ENCODE measurements around the gene RPE.

The RPE gene

GRCh38 chr2:209984291-209984690 is 18.1 kb upstream of the RPE start:
- CTCF ChIA-PET: interaction anchor here (1.1 to 1.9 kb wide), 2 partner anchors 211 to 212 kb away, joined by 3 to 8 read pairs; no protein-coding TSS in a partner anchor
- POLR2A ChIA-PET: no interaction called here
- no peaks in the 10 kb centered on the region for H3K9me3 ChIP-seq (ENCODE audit: control insufficient read depth, insufficient read depth, low read depth, low read length)
- no peak overlapping the region for H3K4me3 ChIP-seq (ENCODE audit: low read depth, low read length)
- H3K36me3 ChIP-seq (ENCODE audit: control insufficient read depth in 2 of 2, insufficient read depth in 1 of 2, low read length in 2 of 2): no peaks in the 10 kb centered on the region
- H3K27ac ChIP-seq (ENCODE audit: extremely low read depth, low read depth, low read length): no peak overlapping the region
- H3K4me1 ChIP-seq (ENCODE audit: control insufficient read depth, insufficient read depth, low read length): peaks cover 5% of the 10 kb centered on the region; the same call in 1 of the 2 replicates
- no peak for TF ChIP-seq ZNF169 (tag by site-specific recombination; IDR thresholded peaks at IDR 0.05)
- TF ChIP-seq ZNF596 (tag by site-specific recombination; IDR thresholded peaks at IDR 0.05): no peak

GRCh38 chr2:209985874-209986273 is 16.6 kb upstream of the RPE start:
- Histone ChIP-seq H3K4me3 (ENCODE audit: low read depth, low read length) (no peak overlapping the region), H3K9me3 (ENCODE audit: control insufficient read depth, insufficient read depth, low read depth, low read length) (no peaks in the 10 kb centered on the region), H3K4me1 (ENCODE audit: control insufficient read depth, insufficient read depth, low read length) (no peaks in the 10 kb centered on the region), H3K36me3 (ENCODE audit: control insufficient read depth in 2 of 2, insufficient read depth in 1 of 2, low read length in 2 of 2) (no peaks in the 10 kb centered on the region), H3K27ac (ENCODE audit: extremely low read depth, low read depth, low read length) (no peak overlapping the region)
- ChIA-PET CTCF (interaction anchor here (1.9 kb wide), 1 partner anchor 210 kb away, joined by 8 read pairs; no protein-coding TSS in a partner anchor), POLR2A (no interaction called here)
- TF ChIP-seq, protein P1, sequence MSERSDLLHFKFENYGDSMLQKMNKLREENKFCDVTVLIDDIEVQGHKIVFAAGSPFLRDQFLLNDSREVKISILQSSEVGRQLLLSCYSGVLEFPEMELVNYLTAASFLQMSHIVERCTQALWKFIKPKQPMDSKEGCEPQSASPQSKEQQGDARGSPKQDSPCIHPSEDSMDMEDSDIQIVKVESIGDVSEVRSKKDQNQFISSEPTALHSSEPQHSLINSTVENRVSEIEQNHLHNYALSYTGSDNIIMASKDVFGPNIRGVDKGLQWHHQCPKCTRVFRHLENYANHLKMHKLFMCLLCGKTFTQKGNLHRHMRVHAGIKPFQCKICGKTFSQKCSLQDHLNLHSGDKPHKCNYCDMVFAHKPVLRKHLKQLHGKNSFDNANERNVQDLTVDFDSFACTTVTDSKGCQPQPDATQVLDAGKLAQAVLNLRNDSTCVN (tag by site-specific recombination; optimal IDR thresholded peaks at IDR 0.05): no peak
- TF ChIP-seq ZBTB11 (tag by site-specific recombination; conservative IDR thresholded peaks at IDR 0.05; ENCODE audit: low read depth) (no peak), ZNF654 (tag by site-specific recombination; IDR thresholded peaks at IDR 0.05; ENCODE audit: low read depth) (no peak), ZNF560 (tag by site-specific recombination; IDR thresholded peaks at IDR 0.05; ENCODE audit: borderline replicate concordance) (no peak), ZBTB10 (tag by site-specific recombination; IDR thresholded peaks at IDR 0.05) (no peak), ZNF843 (tag by site-specific recombination; IDR thresholded peaks at IDR 0.05) (no peak), ZNF138 (tag by site-specific recombination; IDR thresholded peaks at IDR 0.05; ENCODE audit: borderline replicate concordance) (no peak), GLIS2 (tag by site-specific recombination; IDR thresholded peaks at IDR 0.05) (no peak), ZNF621 (tag by site-specific recombination; IDR thresholded peaks at IDR 0.05) (no peak)

DNA sequence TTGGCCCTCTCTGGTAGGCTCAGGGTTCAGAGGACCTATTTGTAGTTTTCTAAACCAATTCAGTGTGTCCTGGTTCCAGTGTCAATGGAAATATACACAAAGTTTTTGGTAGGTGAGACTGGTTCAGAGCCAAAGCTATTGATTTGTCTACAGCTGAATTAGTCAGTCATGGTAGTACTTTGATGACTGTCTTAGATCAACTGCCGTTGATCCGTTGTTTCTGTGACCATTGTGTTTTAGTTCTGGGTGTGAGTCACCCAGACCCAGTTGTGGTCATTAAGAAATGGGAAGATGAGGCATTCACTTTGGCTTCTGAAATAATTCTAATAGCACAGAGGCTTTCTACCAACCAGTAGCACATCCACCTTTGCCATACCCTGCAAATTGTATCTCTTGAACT is 16.0 kb upstream of the RPE start:
- Histone ChIP-seq H3K4me3 (ENCODE audit: low read depth, low read length) (no peak overlapping the region), H3K36me3 (ENCODE audit: control insufficient read depth in 2 of 2, insufficient read depth in 1 of 2, low read length in 2 of 2) (no peaks in the 10 kb centered on the region), H3K9me3 (ENCODE audit: control insufficient read depth, insufficient read depth, low read depth, low read length) (no peaks in the 10 kb centered on the region), H3K4me1 (ENCODE audit: control insufficient read depth, insufficient read depth, low read length) (no peaks in the 10 kb centered on the region), H3K27ac (ENCODE audit: extremely low read depth, low read depth, low read length) (no peak overlapping the region)
- POLR2A ChIA-PET: no interaction called here
- CTCF ChIA-PET: interaction anchor here (0.7 to 1.9 kb wide), 2 partner anchors 160 to 209 kb away, joined by 3 to 8 read pairs; no protein-coding TSS in a partner anchor
- TF ChIP-seq ZNF701 (tag by site-specific recombination; IDR thresholded peaks at IDR 0.05) (no peak), ZSCAN23 (tag by site-specific recombination; IDR thresholded peaks at IDR 0.05) (no peak), RBAK (tag by site-specific recombination; IDR thresholded peaks at IDR 0.05) (no peak)
- TF ChIP-seq, protein P2, sequence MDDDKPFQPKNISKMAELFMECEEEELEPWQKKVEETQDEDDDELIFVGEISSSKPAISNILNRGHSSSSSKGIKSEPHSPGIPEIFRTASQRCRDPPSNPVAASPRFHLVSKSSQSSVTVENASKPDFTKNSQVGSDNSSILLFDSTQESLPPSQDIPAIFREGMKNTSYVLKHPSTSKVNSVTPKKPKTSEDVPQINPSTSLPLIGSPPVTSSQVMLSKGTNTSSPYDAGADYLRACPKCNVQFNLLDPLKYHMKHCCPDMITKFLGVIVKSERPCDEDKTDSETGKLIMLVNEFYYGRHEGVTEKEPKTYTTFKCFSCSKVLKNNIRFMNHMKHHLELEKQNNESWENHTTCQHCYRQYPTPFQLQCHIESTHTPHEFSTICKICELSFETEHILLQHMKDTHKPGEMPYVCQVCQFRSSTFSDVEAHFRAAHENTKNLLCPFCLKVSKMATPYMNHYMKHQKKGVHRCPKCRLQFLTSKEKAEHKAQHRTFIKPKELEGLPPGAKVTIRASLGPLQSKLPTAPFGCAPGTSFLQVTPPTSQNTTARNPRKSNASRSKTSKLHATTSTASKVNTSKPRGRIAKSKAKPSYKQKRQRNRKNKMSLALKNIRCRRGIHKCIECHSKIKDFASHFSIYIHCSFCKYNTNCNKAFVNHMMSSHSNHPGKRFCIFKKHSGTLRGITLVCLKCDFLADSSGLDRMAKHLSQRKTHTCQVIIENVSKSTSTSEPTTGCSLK (tag by site-specific recombination; IDR thresholded peaks at IDR 0.05): no peak
